Stimulated activated CD4-positive, alpha-beta T cell treated with anti-CD3 and anti-CD28 coated beads, Interleukin-1b, Interleukin-23, amount 100 ng/mL, for 4 hours (primary cell): ENCODE results near the gene ANKMY1.

Source experiments
- DNase-seq, 2 donors: peaks; one replicate each; pipeline ENCODE4 v3.0.0-alpha.2; 2020; ENCODE audit warnings: low read depth in 2 of 2

ANKMY1 gene

DNA sequence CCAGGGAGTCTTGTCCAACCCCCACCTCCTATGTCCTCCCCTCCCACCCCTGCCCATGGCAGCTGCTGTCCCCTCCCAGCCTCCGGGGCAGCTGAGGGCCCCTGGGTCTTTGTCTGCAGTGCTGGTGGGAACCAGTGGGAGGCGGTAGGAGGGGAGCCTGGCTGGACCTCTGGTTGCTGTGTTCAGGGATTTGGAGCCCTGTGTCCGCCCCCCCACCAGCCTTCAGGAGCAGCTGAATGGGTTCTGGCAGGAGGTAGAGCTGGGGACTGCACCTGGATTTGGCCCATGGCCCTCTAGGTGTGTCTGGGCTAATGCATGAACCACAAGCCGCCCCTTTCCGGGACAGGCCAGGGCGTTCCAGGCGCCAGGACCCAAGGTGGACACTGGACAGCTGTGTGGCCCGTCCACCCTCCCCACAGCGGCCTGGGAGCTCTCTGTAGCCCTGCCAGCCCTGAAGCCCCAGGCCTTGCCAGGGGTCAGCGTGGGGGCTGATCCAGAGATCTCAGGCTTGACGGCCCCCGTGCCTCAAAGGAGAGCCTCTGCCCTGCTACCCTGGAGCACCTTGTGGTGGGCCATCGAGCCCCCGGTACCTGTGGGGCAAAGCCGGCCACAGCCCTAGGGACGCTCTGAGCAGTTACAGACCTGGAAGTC, 96.9 kb downstream of the ANKMY1 start:
- no peak for DNase-seq

DNA sequence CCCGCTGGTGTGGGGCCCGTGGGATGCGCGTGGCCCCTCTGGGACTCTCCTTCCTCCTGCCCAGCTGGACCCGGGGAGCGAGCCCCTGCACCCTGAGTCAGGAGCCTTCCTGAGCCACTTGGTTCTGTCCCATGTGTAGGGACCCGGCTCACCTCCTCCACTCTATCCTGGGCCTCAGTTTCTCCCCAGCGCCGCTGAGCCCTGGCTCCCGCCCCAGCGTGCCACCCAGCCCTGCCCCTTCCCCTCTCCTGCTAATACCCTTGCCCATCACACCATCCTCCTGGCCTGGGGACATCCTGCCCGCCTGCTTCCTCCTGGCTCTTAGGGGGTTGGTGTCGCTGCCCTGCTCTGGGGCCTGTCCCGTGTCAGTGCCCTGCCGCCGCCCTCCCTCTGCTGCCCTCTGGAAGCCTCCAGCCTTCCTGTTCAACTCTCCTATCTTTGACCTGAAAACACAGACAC, 97.5 kb downstream of the ANKMY1 start:
- no peak for DNase-seq

DNA sequence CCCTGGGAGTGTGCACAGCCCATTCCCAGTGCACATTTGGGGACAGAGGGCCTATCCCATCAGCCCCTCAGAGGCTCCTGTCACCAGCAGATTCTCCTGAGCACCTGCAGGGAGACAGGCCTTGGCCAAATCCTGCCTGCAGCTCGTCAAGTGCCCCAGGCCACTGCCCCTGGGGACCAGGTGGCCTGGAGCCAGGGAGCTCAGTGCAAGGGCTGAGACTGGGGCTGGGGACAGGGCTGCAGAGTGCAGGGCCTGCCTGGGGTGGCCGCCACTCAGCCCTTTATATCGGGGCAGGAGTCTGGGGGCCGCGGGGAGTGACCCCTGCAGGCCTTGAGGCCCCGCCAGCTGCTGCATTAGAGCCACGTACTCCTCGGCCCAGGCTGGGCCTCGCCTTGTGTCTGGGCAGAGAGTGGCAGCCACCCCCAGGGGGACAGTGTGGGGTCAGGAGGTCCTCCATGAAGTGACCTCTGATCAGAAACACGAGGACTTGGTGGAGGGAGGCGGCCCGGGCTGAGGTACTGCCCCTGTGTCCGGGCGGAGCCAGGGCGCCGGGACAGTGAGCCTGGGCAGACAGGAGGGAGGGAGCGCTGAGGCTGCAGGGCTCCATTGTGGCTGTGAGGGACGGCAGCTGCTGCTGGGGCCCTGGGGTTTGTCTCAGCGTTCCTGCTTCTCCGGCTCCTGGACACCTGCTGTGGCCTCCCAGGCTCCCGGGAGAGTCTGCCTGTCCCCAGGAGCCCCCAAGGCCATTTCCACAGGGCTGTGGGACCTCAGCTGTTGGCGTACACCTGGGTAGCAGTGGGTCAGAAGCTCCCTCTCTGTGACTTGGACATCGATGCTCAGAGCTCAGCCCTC, 98.2 kb downstream of the ANKMY1 start:
- DNase-seq, result no peak

DNA sequence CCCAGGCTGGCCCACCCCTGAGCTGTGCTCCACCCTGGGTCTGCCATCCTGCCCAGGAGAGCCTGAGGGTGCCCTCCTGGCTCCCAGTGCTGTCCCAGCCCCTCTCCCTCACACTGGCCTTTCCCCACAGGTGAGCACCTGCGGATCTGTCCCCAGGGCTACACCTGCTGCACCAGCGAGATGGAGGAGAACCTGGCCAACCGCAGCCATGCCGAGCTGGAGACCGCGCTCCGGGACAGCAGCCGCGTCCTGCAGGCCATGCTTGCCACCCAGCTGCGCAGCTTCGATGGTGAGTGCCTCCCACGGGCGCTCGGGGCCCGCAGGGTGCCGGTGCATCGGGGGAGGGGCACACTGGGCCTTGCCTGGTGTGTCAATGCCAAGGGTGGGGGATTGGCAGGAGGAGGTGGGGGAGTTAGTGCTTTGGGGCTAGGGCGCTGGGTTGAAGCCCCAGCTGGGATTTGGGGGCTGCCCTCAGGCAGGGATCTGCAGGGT, 98.8 kb downstream of the ANKMY1 start:
- DNase-seq, result no peak

DNA sequence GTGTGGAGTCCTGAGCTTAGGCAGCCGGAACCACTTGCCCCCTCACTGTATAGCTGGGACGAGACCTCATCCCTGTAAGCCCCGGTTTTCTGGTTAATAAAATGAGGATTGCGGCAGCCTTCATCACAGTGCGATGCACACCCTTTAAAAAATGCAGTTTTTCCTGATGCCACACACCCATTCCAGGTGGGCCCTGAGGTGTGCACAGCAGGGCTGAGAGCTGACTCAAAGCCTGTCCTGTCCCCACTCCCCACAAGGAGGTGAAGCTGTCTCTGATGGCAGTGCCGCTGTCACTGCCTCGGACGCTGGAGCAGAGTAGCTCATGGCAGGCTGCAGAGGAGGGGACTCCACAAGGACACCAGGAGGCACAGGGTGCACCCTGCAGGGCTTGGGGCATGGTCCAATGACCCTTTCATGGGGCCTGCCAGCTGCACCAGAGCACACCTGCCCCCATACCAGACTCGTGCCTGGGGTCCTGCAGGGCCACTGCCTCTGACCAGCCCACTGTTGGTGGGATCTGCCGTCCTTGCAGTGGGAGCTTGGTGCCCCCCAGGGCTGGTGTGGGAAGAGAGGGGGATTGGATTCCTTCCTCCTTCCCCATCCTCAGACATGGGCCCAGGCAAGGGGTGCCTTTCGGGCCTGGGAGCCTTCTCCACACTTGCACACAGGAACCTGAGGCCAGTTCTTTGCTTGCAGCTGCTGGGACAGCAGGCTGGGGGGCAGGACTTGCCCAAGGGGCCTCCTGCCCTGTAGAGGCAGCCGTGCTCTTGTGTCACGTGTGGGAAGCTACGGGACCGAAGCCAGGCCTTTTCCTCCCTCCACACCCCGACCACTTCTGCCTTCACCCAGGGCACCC, 99.5 kb downstream of the ANKMY1 start:
- no peak for DNase-seq

DNA sequence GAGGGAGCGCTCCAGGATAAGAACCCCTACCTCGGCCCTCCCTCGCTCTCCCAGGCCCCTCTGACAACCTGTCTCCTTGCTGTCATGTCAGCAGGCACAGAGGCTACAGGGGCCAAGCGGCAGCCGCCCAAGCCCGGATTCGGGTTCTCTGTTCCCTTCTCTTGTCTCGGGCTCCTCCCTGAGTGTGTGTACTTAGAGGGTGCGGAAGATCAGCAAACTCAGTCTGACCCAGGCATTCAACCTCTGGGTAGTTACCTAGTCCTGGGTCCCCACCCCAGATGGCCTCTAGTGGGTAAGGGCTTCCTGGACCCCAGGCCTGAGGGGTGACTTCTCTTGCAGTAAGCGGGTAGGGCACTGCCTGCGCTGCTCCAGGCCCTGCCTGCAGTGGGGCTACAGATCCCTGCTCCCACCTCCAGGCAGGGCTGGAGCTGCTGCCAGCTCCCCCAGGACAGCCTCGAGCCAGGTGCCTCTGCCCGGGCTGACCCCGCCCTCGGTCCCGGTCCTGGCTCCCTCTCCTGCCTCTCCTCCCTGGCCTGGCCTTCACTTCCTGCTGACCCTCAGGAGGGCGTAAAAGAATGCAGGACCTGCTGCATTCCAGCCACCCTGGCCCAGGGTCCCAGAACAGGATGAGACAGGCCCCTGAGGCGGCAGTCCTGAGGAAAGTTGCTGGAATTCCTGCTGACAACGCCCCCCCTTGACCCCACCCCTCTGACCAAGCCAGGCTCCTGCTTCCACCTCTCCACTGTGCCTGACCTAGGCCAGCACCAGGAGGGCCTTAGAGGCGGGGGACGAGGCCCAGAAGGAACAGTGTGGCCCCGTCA, 100.4 kb downstream of the ANKMY1 start:
- DNase-seq, result no peak

DNA sequence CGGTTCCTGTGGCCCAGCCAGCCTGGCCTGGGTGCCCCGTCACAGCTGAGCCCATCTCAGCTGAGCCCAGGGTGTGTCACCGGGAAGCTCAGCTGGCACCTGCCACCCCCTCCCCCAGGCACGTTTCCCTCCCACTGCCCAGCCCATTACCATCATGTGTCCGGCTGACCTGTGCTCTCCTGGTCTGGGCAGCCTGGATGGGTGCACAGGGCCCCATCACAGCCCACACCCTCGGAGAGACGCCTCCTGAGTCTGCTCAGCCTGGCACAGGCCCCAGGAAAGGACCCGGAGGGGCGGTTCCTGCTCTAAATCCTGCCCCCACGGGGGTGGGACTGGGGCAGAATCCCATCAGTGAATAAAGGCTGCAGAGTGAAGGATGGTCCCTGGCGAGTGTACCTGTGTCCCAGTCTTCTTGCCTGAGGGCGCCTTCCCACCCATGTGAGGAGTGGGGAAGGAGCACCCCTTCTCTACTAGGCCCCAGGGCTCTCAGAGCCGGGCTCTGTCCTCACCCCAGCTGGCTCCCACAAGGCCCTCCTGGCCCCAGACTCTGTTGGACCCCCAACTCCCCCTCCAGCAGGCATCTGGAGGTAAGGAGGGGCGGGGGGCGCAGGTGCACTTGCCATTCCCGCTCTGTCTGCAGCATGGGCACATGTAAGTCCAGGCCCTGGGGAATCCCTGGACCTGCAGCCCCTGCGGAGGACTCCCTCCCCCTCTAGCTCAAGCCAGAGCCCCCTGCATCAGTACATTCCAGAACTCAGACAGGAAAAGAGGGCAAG, 101.2 kb downstream of the ANKMY1 start:
- DNase-seq, result no peak

DNA sequence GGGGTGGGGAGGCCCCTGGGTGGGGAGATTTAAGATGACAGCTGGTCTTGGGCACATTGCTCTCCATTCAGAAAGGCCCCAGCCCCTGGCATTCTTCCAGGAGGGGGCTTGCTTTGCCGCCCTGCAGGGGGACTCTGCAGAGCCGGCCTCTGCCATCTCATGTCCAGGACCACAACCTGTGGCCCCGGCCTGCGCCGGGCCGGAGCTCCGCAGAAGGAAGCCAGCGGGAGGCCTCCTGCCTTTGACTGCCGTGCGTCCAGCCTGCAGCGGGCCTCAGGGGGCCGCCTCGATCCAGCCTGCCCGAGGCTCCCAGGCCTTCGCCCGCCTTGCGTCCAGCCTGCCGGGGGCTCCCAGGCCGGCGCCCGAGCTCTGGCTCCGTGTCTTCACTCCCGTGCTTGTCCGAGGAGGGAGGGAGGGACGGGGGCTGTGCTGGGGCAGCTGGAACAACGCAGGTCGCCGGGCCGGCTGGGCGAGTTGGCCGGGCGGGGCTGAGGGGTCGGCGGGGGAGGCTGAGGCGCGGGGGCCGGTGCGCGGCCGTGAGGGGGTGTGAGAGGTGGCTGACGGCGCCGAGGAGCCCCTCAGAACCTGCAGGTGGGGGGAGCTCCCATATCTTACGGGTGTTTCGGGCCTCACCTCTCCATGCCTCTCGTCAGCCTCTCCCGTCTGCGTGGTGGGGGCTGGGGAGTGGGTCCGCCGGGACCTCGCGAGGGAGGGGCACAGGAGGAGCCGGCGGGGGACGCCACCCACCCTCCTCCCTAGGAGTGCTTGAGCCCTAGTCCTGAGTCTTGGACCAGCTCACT, 101.9 kb downstream of the ANKMY1 start:
- no peak for DNase-seq

DNA sequence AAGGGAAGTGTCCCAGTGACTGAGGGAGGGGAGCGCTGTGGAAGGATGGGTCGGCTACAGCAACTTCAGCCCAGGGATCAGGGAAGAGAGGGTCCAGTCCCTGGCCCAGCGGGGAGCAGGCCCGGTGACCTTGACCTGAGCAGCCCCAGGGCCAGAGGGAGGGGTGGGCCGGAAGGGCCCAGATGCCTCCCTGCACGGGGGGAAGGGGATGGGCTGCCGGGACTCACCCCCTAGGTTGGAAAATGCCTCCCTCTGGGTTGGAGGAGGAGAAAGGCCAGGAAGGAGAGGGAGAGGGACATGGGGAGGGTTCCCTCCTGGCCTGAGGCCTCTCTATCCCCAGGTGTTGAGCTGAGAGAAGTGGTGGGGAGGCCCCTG, 102.5 kb downstream of the ANKMY1 start:
- no peak for DNase-seq

DNA sequence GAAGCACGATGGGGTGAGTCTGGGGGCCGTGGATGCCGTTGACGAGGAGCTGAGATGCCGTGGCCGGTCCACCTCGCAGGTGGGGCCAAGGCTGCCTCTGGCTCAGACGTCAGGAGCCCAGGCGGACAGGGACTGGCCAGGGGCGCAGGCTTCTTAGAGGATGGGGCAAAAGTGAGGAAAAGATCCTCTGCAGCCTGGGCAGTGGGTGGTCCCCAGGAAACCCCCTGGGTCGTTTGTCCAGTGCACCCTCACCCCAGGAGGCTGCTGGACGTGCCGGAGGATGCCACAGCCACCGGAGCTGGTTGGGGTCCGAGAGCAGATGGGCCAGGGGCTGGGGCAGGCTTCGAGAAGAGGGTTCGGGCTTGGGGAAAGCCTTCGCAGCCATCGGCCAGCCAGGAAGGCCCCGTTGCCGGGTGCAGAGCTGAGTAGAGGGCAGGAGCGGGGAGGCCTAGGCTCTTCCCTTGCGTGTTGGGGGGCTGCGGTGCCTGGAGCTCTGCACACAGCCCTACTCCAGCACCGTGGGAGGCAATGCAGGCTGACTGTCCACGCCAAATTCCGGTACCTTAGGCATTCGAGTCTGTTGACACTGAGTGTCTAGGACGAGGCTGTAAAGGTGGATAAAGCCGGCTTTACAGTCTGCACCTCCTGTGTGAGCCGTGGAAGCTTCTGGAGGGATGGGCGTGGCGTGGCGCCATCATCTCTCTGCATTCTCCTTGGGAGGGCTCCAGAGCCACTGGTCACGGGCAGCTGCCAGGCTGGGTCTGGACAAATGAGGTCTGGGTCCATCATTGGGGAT, 103.5 kb downstream of the ANKMY1 start:
- DNase-seq, result no peak

DNA sequence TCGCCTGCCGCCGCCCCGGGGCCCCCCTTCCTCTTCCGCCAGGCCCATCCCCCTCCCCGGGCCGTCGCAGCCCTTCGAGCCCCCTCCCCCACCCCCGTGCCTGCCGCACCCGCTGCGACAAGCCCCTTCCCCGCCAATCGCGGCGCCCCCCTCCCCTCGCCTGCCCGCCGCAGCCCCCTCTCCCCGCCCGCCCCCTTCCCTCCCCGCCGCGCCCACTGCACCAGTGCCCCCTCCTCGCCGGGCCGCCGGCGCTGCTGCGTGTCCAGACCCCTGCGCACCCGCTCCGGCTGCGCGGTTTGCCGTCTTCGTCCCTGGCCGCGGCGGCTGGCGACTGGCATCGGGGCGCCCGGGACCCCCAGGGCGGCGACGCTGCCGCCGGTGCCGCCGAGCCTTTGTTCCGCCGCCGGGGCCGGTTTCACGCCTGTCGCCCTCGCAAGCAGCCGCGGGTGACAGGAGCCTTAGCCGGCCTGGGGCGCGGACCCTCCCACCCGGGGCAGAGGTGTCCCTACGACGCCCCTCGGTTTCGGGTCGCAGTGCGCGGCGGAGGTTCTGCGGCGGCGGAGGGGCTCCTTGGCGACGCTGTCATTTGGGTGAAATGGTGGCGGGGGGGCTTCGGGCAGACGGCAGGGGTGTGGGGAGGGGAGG, 104.2 kb downstream of the ANKMY1 start:
- no peak for DNase-seq

DNA sequence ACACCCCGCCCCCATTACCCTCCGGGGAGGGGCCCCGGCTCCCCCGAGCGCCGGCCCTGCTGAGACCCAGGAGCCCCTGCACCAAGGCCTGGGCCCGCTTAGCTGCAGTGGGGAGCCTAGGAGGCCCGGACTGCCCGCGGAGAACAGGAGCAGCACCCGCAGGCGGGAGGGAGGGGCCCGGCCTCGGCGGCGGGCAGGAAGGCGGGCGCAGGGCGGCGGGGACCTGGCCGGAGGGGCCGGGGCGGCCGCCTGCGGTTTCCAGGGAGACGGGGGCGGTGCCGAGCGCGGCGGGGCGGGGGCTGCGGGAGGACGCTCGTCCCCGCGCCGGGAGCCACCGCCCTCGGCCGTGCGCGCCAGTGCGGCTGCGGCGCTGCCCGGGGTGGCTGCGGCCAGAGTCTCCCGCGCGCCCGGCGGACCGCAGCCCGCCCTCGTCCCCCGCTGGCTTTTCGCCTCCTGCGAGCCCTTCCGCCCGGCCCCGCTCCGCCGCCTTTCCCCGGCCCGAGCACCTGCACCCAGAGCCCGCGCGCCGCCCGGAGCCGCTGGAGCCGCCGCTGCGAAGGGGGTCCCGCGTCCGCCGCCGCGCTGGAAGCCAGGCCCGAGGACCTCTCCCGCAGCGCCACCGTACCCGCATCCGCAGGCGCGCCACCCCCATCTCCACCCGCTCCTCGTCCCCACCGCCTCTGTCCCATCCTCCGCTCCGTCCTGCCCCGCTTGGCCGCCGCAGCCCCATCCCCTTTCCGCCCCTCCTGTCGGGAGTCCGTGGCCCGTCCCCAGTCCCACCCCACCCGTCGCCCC, 105.1 kb downstream of the ANKMY1 start:
- DNase-seq, result no peak

DNA sequence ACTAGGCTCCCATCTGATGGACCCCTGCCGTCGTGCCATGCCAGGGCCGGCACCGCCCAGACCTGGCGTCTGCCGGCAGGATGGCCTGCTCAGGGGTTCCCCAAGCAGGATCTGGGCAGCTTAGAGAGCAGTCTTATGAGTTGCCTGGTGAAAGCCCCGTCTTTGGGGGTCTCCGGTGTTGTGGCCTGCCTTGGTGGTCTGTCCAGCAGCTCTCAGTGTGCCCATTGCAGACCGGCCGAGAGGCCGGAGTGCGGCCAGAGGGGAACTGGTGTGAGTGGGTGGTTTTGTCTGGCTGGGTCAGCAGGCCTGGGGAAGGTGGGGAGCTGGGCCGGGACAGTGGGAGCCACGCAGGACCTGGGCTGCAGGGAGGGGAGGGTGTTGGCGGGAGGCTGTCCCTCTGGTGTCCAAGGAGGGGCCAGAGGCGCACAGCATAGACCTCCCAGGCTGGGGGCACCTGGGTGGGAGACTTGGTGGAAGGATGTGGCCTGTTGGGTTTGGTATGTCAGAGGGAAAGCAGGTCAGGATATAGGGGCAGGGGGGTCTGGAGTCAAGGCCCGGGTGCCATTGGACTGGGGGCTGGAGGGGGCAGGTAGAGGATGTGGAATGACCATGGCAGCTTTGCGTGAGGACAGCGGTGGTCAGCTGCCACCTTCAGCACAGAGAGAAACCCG, 105.9 kb downstream of the ANKMY1 start:
- no peak for DNase-seq

DNA sequence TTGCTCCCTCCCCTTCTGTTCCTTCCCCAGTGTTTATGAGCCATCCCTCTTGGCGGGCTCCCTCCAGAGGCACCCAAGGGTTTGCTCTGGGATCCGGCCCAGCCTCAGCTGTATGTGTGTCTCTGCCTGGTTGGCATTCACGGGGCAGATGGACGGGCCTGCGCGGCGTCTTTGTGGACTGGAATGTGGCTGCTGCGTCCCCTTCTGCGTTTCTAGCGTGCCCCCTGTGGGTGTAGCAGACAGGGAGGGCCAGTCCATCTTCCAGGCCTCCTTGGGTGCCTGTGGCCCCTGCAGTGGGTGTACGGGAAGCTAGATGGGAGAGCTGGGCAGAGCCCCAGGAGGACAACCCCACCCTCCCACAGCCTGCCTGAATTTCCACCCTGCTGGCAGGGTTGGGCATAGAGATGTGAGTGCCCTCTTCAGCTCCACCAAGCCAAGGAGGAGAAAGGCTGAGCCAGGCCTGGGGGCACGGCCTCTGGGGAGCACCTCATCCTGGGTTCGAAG, 106.6 kb downstream of the ANKMY1 start:
- DNase-seq, result no peak

DNA sequence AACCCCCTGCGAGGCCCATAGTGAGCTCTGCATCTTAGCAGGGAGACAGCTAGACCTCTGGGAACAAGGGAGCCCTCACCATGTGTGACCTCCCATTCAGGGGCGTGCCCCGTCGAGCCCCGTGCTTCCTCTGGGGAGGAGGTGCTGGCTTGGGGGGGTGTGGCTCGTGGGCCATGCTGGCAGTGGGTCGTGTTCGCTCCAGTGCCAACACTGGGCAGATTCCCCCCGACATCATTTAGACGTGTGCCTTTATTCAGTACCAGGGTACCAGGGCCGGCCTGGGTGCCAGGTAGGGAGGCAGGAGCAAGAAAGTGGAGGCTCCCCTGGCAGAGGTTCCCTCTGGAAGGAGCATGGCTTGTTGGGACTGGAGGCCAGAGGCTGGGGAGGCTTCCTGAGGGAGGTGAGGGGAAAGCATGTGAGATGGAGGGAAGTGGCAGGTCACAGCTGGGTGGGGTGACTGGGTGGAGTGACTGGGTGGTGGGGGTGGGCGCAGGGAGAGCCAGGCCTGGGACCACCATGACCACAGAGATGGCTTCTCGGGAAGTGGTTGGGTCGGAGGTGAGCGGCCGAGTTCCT, 107.2 kb downstream of the ANKMY1 start:
- DNase-seq, result no peak

DNA sequence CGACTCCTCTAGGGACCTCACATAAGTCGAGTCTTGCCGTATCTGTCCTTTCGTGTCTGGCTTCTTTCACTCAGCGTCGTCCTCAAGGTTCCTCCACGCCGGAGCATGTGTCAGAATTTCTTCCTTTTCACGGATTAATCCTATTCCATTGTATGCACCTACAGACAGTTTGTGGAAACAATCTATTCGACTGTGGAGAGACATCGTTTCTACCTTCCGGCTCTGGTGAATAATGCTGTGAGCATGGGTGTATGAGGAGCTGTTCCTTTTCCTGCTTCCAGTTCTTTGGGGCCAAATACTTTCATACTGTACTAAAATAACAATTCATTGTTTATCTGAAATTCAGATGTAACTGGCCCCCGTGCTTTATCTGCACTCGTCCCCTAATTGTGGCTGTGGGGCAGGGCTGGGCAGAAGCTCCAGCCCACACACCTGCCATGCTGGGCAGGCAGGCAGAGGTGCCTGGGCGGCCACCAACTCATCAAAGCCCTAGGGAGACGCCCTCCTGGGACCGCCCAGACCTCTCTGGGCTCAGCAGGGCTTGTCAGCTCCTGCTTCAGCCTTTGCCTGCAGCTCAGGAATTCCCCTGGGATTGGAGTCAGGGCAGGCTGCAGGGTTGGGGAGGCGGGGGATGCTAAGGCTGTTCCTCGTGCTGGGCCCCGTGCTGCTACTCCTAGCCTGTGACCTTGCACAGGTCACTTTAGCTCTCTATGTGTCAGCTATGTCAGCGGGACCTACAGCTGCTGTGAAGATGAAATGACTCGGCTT, 107.8 kb downstream of the ANKMY1 start:
- DNase-seq, result no peak
